GM12872 (cell line): Measurements from ENCODE around the gene RNF217.

Source experiments
- TF ChIP-seq, protein P1 (sequence below): IDR thresholded peaks from 3 replicates; pipeline ENCODE4 v1.5.1; 2011; ENCODE audit warnings: low read depth, mild to moderate bottlenecking, low read length, moderate library complexity; ENCODE audit not compliant: insufficient read depth

The RNF217 gene

DNA sequence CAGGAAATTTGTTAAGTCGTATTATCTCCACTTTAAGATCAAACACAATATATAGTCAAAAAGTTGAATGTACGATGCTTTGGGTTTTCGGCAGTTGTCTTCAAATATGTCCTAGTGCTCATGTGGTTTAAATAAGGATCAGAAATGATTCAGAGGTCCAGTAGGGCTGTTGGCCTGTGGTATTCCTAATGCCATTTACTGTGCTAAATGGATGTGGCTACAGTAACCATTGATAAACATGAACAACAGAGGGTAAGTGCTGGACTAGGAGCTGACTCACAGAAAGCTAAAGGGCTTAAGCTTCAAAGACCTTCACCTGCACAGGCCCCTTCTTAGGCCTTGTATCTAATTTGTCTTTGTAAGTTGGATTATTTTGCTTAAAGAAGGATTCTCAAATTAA, 110.8 kb downstream of the RNF217 start:
- TF ChIP-seq, protein P1, sequence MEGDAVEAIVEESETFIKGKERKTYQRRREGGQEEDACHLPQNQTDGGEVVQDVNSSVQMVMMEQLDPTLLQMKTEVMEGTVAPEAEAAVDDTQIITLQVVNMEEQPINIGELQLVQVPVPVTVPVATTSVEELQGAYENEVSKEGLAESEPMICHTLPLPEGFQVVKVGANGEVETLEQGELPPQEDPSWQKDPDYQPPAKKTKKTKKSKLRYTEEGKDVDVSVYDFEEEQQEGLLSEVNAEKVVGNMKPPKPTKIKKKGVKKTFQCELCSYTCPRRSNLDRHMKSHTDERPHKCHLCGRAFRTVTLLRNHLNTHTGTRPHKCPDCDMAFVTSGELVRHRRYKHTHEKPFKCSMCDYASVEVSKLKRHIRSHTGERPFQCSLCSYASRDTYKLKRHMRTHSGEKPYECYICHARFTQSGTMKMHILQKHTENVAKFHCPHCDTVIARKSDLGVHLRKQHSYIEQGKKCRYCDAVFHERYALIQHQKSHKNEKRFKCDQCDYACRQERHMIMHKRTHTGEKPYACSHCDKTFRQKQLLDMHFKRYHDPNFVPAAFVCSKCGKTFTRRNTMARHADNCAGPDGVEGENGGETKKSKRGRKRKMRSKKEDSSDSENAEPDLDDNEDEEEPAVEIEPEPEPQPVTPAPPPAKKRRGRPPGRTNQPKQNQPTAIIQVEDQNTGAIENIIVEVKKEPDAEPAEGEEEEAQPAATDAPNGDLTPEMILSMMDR, result no peak

DNA sequence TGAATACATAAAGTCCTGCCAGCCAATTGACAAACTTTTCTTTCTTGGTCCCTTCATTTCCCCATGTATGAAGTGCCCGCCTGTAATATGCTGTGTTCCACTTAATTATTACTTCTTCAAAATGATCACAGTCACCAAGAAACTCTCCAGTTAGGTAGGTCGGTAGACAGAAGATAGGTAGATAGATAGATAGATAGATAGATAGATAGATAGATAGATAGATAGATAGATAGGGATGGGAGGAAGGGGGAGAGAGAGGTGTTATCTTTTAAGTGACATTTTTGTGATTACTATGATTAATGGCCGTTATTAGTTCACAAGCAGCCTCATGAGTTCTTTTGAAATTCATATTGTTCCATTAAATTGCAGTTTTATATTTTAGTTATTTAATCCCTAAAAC, 111.9 kb downstream of the RNF217 start:
- TF ChIP-seq, protein P1, result no peak

DNA sequence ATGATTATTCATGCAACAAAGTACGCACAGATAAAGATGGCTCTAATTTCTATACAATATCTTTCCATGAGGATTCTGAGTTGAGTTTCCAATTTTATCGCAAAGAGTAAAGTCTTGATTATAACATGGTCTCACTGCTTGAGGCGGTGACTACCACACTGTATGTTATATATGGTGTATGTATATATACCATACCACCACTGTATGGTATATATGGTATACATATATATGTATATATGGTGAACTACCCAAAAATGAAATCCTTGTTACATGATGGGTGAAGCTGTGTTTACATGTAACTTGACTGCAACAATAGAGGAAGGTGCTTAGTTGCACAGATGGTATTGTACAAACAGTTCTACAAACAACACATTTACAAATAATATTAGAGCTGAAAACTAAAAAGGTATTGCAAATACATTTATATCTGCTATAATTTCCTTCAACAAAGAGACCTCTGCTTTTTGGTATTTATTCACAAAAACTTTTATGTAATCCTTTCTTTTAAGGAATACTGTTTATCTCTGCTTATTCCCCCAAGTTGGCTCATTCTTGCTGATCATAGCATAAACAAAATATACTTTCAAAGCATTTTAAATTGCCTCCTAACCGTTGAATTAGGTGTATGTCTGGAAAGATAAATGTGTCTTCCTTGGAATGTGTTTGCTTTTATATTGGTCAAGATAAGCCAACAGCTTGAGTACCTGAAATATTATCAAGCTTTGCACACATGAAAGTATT, 113.7 kb downstream of the RNF217 start:
- TF ChIP-seq, protein P1, result no peak

DNA sequence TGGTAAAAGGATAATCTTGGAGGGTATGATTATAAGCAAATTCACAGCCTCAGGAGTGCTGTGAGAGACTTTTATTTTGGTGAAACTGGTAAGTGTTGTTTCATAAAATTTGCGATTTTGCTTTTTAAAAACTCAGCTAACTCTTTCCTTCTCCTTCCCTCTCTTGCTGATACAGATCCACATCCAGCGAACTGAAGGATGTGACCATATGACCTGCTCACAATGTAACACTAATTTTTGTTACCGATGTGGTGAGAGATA, 114.2 kb downstream of the RNF217 start:
- TF ChIP-seq, protein P1, result no peak

DNA sequence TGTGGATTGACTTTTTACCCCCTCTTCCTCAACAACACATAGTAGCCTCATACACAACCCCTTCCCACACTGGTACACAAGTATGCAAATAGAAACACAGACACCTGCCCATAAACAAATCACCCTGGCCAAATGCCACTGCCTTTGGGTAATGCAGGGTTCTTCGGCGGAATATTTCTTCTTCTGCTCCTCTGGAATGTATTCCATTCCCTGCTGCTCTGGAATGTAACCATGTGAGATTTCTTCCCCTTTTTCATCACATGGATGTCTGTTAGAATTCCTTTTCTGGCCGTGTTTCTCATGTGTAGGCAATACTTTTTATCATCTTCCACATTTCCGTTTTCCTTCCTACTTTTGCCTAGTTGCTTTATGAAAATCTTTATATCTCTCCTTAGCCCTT, 115.2 kb downstream of the RNF217 start:
- TF ChIP-seq, protein P1, result no peak

DNA sequence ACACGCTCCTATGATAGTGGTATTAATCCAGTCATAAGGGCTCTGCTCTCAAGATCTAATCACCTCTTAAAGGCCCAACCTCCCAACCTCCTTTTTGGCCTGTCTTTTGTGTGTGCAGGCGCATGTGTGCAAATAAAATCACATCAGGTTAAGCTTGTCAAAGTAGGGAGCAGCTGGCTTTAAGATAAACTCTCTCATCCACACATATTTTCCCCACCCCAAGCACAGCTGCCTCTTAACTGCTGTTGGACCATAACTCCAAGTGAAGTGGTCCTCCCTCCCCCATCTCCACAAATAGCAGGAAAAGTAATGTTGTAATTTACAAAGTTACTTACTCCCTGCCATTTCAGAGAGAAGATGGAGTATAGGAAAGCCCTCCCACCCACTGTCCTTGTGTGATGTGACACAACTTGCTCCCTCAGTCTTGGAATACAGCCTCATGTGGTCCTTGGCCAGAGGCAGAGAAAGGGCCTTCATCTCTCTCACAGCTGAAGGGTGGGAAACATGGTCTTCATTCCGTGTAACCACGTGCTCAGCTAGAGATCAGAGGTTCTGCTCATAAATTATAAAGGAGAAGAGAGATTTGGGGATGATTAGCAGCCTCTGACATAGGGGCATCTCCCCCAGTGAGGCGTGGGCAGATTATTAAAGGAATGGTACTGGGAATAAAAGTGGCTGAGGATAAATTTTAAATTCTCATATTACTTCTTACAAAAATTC, 116.5 kb downstream of the RNF217 start:
- TF ChIP-seq, protein P1, result no peak

DNA sequence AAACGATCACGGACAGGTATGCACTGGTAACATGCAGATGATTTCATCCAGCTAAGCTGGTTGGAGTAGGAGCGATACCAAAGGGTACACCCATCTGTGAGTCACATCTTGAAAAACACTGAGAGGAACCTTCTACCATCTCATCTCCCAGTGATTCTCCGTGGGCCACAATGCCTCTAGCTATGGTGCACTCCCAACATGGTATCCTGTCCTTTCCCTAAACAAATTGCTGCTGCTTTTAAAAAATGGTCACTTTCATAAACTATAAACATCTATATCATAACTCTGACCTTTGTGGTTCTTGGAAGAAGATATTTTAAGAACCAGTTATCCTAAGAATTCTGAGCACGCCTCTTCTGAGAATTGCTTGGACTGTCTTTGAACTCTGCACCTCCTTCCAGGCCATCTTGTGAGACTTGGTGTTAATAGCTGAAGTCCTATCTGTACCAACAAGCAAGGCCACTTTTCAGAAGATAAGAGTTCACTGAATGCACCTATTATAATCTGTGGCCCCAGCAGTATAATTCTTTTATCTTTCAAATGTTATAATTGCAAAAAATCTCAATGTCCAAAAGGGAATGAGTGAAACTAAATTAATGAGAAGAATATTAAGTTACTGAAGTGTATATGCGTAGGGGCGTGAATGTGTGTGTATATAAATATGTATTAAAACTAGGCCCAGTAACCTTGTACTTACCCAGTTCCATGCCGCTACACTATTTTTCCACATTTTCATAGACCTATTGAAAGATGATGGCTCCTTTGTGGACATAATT, 120.9 kb downstream of the RNF217 start:
- TF ChIP-seq, protein P1, result no peak
